K562 (cell line): ENCODE data around the gene UBE2D2. TPM values are rescaled to one million over a fixed set of nuclear protein-coding genes. Genes with fewer than 3 reads are reported as not detected.

Source experiments
- CTCFL ChIP-seq: IDR thresholded peaks from 2 replicates; pipeline ENCODE4 v1.6.1; 2011; ENCODE audit warnings: borderline replicate concordance, low read depth, mild to moderate bottlenecking, moderate library complexity, low read length; ENCODE audit not compliant: insufficient read depth, poor library complexity, severe bottlenecking
- ELF4 ChIP-seq: fragments of 450-650 bp; formaldehyde crosslinking; IDR thresholded peaks from 2 replicates; pipeline ENCODE4 v1.4.0; 2022; ENCODE audit warnings: missing genetic modification characterization
- KLF13 ChIP-seq: fragments of 450-650 bp; IDR thresholded peaks from 2 replicates; pipeline ENCODE4 v1.6.1; 2016; ENCODE audit warnings: missing genetic modification characterization, low read depth, mild to moderate bottlenecking, missing compliant biosample characterization, moderate library complexity, borderline replicate concordance
- RHOXF2B ChIP-seq: fragments of 250-450 bp; sonication (Bioruptor Pico); conservative IDR thresholded peaks from 2 replicates; pipeline ENCODE4 v1.5.1; 2021
- SP1 ChIP-seq: sonication (generic); formaldehyde crosslinking; IDR thresholded peaks from 2 replicates; pipeline ENCODE4 v1.8.1; 2022; ENCODE audit warnings: mild to moderate bottlenecking, missing genetic modification reagents
- SRSF9 ChIP-seq: fragments of 200-400 bp; formaldehyde crosslinking; IDR thresholded peaks from 2 replicates; pipeline ENCODE4 v1.6.1; 2017; ENCODE audit warnings: low read depth, low read length, borderline replicate concordance
- ZNF318 ChIP-seq, 2 experiments: fragments of 450-650 bp; IDR thresholded peaks; 2 replicates each; pipeline ENCODE4 v1.6.1; 2016; ENCODE audit warnings: mild to moderate bottlenecking in 2 of 2, borderline replicate concordance in 1 of 2, low read depth in 1 of 2, moderate library complexity in 1 of 2
- ZNF354B ChIP-seq: fragments of 250-450 bp; sonication (Bioruptor Pico); IDR thresholded peaks from 2 replicates; pipeline ENCODE4 v1.4.0; 2020
- ZNF407 ChIP-seq: fragments of 450-650 bp; IDR thresholded peaks from 2 replicates; pipeline ENCODE4 v1.6.1; 2016; ENCODE audit warnings: low read depth
- polyA plus RNA-seq, 8 experiments: library from polyadenylated mRNA; depleted of rRNA in 4 of 8; stranded (reverse) in 5 of 8; unstranded in 3 of 8; fragments of >200 nt; fragmentation: Nextera tagmentation in 2 of 8; fragmentation: Illumina TruSeq in 1 of 8; extraction: Ambion mirVana in 2 of 8; extraction: Trizol in 1 of 8; gene quantifications; 2 replicates each; pipeline versions ENCODE4 v1.2.1 to v1.2.3, GENCODE V29; 2011 to 2014; ENCODE audit warnings: inconsistent platforms in 1 of 8, missing spikeins in 1 of 8
- total RNA-seq, 7 experiments: library from RNA; depleted of rRNA in 6 of 7; stranded (reverse); fragments of >200 nt in 6 of 7; fragmentation: Illumina TruSeq in 2 of 7; extraction: Trizol in 2 of 7; gene quantifications; 2 replicates each; pipeline versions ENCODE4 v1.2.1 to v1.2.3, GENCODE V29; 2011 to 2021; ENCODE audit warnings: low replicate concordance in 1 of 7

UBE2D2 gene
- total and polyA plus RNA-seq, 9 of the 15 experiments (the other 6 are each of a cell fraction or from before 2014, with no cell fraction given), result 53.6 to 198 (median 122) TPM

- TF ChIP-seq CTCFL, result no peak
- TF ChIP-seq ZNF407, result no peak
- TF ChIP-seq RHOXF2B (CRISPR knock-in tag), result no peak
- TF ChIP-seq SRSF9, result no peak
- TF ChIP-seq KLF13 (tag), result no peak
- no peak for TF ChIP-seq ZNF354B (CRISPR knock-in tag)
- TF ChIP-seq SP1 (CRISPR knock-in tag), result peak; percentile 32; the same call in 1 of the 2 replicates
- no peak for TF ChIP-seq ZNF318 (IDR thresholded peaks at IDR 0.05; ENCODE audit: borderline replicate concordance in 1 of 2, low read depth in 1 of 2)
- TF ChIP-seq ELF4, result no peak
Measured at GRCh38 chr5:139650689-139651042, 89.5 kb downstream of the UBE2D2 start (continued).
